Loucy (cell line): ENCODE results near the gene APPL2.

ENCODE experiments used
- H2AFZ ChIP-seq: fragments of 200-600 bp; sonication (generic); 2 replicates; pipeline ENCODE4 v1.6.0; 2016; ENCODE audit warnings: antibody characterized with exemption, mild to moderate bottlenecking, low read length, moderate library complexity
- H3F3A ChIP-seq: fragments of 200-600 bp; 2 replicates; pipeline ENCODE4 v1.6.0; 2016; ENCODE audit warnings: antibody characterized with exemption, low read depth, mild to moderate bottlenecking
- H3K27me3 ChIP-seq: fragments of 200-600 bp; sonication (generic); 2 replicates; pipeline ENCODE4 v1.6.1; 2014; ENCODE audit warnings: low read length, mild to moderate bottlenecking; ENCODE audit not compliant: insufficient read depth, poor library complexity, severe bottlenecking
- H3K36me3 ChIP-seq: fragments of 200-600 bp; sonication (generic); 2 replicates; pipeline ENCODE4 v1.6.1; 2016; ENCODE audit warnings: low read length; ENCODE audit not compliant: insufficient read depth
- H3K4me1 ChIP-seq: fragments of 200-600 bp; sonication (generic); 2 replicates; pipeline ENCODE4 v1.5.1; 2014; ENCODE audit warnings: low read length, mild to moderate bottlenecking; ENCODE audit not compliant: insufficient read depth, poor library complexity, severe bottlenecking
- H3K4me2 ChIP-seq: fragments of 200-600 bp; sonication (generic); 2 replicates; pipeline ENCODE4 v1.6.0; 2014; ENCODE audit warnings: antibody characterized with exemption, low read length, low read depth, mild to moderate bottlenecking; ENCODE audit not compliant: poor library complexity, severe bottlenecking
- H3K4me3 ChIP-seq: fragments of 200-600 bp; sonication (generic); 2 replicates; pipeline ENCODE4 v1.5.1; 2014; ENCODE audit warnings: low read length, mild to moderate bottlenecking, mixed read lengths; ENCODE audit not compliant: poor library complexity, severe bottlenecking
- H3K79me2 ChIP-seq: fragments of 200-600 bp; sonication (generic); 2 replicates; pipeline ENCODE4 v1.6.1; 2014; ENCODE audit warnings: low read length; ENCODE audit not compliant: insufficient read depth
- H3K9ac ChIP-seq: fragments of 200-600 bp; sonication (generic); 2 replicates; pipeline ENCODE4 v1.6.0; 2014; ENCODE audit warnings: mild to moderate bottlenecking, low read depth, low read length, moderate library complexity; ENCODE audit not compliant: poor library complexity, severe bottlenecking
- H3K9me2 ChIP-seq: fragments of 200-600 bp; sonication (generic); replicated peaks from 2 replicates; pipeline ENCODE4 v1.6.1; 2016; ENCODE audit warnings: low read depth, low read length, mixed read lengths
- H3K9me3 ChIP-seq: fragments of 200-600 bp; sonication (generic); 2 replicates; pipeline ENCODE4 v1.6.1; 2014; ENCODE audit warnings: mild to moderate bottlenecking, antibody characterized with exemption, low read length, low read depth; ENCODE audit not compliant: insufficient read depth
- H4K20me1 ChIP-seq: fragments of 200-600 bp; sonication (generic); 2 replicates; pipeline ENCODE4 v1.6.0; 2014; ENCODE audit warnings: antibody characterized with exemption, low read length, mild to moderate bottlenecking; ENCODE audit not compliant: insufficient read depth, poor library complexity, severe bottlenecking
- EZH2phosphoT487 ChIP-seq: fragments of 200-600 bp; IDR thresholded peaks from 2 replicates; pipeline ENCODE4 v1.6.1; 2018; ENCODE audit warnings: antibody characterized with exemption, mild to moderate bottlenecking, moderate library complexity, borderline replicate concordance
- TF ChIP-seq, protein P1 (sequence below): fragments of 200-600 bp; sonication (generic); conservative IDR thresholded peaks from 2 replicates; pipeline ENCODE4 v1.5.1; 2014; ENCODE audit warnings: mild to moderate bottlenecking, antibody characterized with exemption, low read length

Gene APPL2

DNA sequence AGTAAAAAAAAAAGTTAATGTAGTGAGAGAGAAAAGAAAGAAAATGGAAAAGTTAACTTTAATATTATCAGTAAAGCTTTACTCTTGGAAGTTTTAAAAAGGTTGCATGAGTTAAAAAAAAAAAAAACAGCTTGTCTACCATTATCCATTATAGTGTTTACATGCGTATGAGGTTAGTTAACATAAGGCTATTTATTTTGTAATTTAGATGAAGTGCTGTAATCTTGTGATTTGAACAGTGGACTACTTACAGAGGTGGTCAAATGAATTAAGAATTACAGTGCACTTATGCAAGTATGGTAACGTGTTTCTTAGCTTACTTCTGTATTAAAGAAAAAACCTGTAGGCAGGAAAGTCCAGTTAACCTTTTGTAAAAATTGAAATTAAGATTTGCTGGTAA lies 97.7 kb downstream of the APPL2 start:
- H3K36me3 ChIP-seq = peaks cover 63% of the 10 kb centered on the region
- H3K27me3 ChIP-seq = no peaks in the 10 kb centered on the region
- H3F3A ChIP-seq = no peaks in the 10 kb centered on the region
- no peak overlapping the region for H3K4me3 ChIP-seq
- H3K4me1 ChIP-seq = peaks cover 4% of the 10 kb centered on the region
- no peak overlapping the region for H3K9ac ChIP-seq
- H4K20me1 ChIP-seq = no peaks in the 10 kb centered on the region
- no peak overlapping the region for H3K4me2 ChIP-seq
- no peak overlapping the region for H2AFZ ChIP-seq
- H3K79me2 ChIP-seq = no peaks in the 10 kb centered on the region; the same call in 1 of the 2 replicates
- TF ChIP-seq, protein P1, sequence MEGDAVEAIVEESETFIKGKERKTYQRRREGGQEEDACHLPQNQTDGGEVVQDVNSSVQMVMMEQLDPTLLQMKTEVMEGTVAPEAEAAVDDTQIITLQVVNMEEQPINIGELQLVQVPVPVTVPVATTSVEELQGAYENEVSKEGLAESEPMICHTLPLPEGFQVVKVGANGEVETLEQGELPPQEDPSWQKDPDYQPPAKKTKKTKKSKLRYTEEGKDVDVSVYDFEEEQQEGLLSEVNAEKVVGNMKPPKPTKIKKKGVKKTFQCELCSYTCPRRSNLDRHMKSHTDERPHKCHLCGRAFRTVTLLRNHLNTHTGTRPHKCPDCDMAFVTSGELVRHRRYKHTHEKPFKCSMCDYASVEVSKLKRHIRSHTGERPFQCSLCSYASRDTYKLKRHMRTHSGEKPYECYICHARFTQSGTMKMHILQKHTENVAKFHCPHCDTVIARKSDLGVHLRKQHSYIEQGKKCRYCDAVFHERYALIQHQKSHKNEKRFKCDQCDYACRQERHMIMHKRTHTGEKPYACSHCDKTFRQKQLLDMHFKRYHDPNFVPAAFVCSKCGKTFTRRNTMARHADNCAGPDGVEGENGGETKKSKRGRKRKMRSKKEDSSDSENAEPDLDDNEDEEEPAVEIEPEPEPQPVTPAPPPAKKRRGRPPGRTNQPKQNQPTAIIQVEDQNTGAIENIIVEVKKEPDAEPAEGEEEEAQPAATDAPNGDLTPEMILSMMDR = no peak
- no peak for TF ChIP-seq EZH2phosphoT487
- H3K9me3 ChIP-seq = 0 out of 2 replicates have a peak, but pooled peaks cover 4% of the 10 kb centered on the region
- no peaks in the 10 kb centered on the region for H3K9me2 ChIP-seq
